Fibroblast of lung (primary cell): ENCODE measurements around the gene CABCOCO1. TPM values are rescaled to one million over a fixed set of nuclear protein-coding genes. Genes with fewer than 3 reads are reported as not detected.

Experiments used
- DNase-seq, 2 donors: peaks; one replicate each; pipeline versions ENCODE4 v3.0.0 to v3.0.0-alpha.2; 2010; ENCODE audit warnings: low read depth in 2 of 2
- H2AFZ ChIP-seq: 2 replicates; pipeline ENCODE4 v1.5.1; 2012; ENCODE audit warnings: low read length, control low read depth, inconsistent platforms
- H3K27ac ChIP-seq: 2 replicates; pipeline ENCODE4 v1.5.1; 2011; ENCODE audit warnings: low read length, control low read depth; ENCODE audit not compliant: insufficient read depth
- H3K27me3 ChIP-seq: 2 replicates; pipeline ENCODE4 v1.5.1; 2011; ENCODE audit warnings: mild to moderate bottlenecking, low read length; ENCODE audit not compliant: control insufficient read depth, insufficient read depth
- H3K36me3 ChIP-seq: 2 replicates; pipeline ENCODE4 v1.5.1; 2011; ENCODE audit warnings: low read length; ENCODE audit not compliant: control insufficient read depth, insufficient read depth
- H3K4me1 ChIP-seq: 2 replicates; pipeline ENCODE4 v1.5.1; 2011; ENCODE audit warnings: low read length; ENCODE audit not compliant: control insufficient read depth, insufficient read depth; ENCODE audit errors: extremely low read depth
- H3K4me2 ChIP-seq: 2 replicates; pipeline ENCODE4 v1.5.1; 2011; ENCODE audit warnings: low read length, control low read depth; ENCODE audit not compliant: insufficient read depth; ENCODE audit errors: extremely low read depth
- H3K4me3 ChIP-seq, 4 experiments: fragments of 200-600 bp in 1 of 4; sonication (generic) in 1 of 4; replicated peaks in 1 of 4; 2 replicates each; pipeline ENCODE4 v1.5.1; 2011 to 2016; ENCODE audit warnings: low read length in 4 of 4, low read depth in 3 of 4, mild to moderate bottlenecking in 3 of 4, control low read depth in 2 of 4, inconsistent platforms in 1 of 4, mixed read lengths in 1 of 4; ENCODE audit not compliant: insufficient read depth in 1 of 4; ENCODE audit errors: control extremely low read depth in 1 of 4
- H3K79me2 ChIP-seq: 2 replicates; pipeline ENCODE4 v1.5.1; 2012; ENCODE audit warnings: mild to moderate bottlenecking, low read length, inconsistent platforms; ENCODE audit not compliant: control insufficient read depth, insufficient read depth
- H3K9ac ChIP-seq: 2 replicates; pipeline ENCODE4 v1.5.1; 2011; ENCODE audit warnings: mild to moderate bottlenecking, low read length, control low read depth; ENCODE audit not compliant: insufficient read depth
- H3K9me3 ChIP-seq: 2 replicates; pipeline ENCODE4 v1.5.1; 2012; ENCODE audit warnings: low read depth, low read length; ENCODE audit not compliant: control insufficient read depth, insufficient read depth
- H4K20me1 ChIP-seq: 2 replicates; pipeline ENCODE4 v1.5.1; 2011; ENCODE audit warnings: low read length; ENCODE audit not compliant: control insufficient read depth, insufficient read depth; ENCODE audit errors: extremely low read depth
- EZH2 ChIP-seq: IDR thresholded peaks from 2 replicates; pipeline ENCODE4 v1.5.1; 2012; ENCODE audit warnings: low read length, control low read depth, mild to moderate bottlenecking; ENCODE audit errors: missing control alignments
- polyA plus RNA-seq, 2 donors: library from polyadenylated mRNA; depleted of rRNA in 1 of 2; stranded (reverse) in 1 of 2; unstranded in 1 of 2; fragments of >200 nt; gene quantifications; 2 replicates each; pipeline ENCODE4 v1.2.1, GENCODE V29; 2011 to 2012; ENCODE audit warnings: missing spikeins in 1 of 2
- total RNA-seq: library from RNA; depleted of rRNA; stranded (reverse); fragments of >200 nt; gene quantifications from 2 replicates; pipeline ENCODE4 v1.2.1, GENCODE V29; 2014
- TF ChIP-seq, protein P1 (sequence below), 2 donors: IDR thresholded peaks in 1 of 2; conservative IDR thresholded peaks in 1 of 2; 1 replicate in 1 of 2; 2 replicates in 1 of 2; pipeline ENCODE4 v1.5.1; 2011 to 2012; ENCODE audit warnings: low read length in 2 of 2, control low read depth in 1 of 2, inconsistent platforms in 1 of 2, low read depth in 1 of 2, mild to moderate bottlenecking in 1 of 2

Gene CABCOCO1
- total and polyA plus RNA-seq, 2 donors (not counting 1 experiment from before 2014, with no cell fraction given): 0.83 to 1.6 TPM

GRCh38 chr10:61761825-61762217 lies 99.1 kb downstream of the CABCOCO1 start:
- Histone ChIP-seq H3K27me3 (no peaks in the 10 kb centered on the region), H3K4me1 (peaks cover 22% of the 10 kb centered on the region), H2AFZ (peak overlapping the region; percentile 11), H3K9me3 (no peaks in the 10 kb centered on the region), H4K20me1 (no peaks in the 10 kb centered on the region), H3K36me3 (no peaks in the 10 kb centered on the region), H3K4me3 (no peak overlapping the region), H3K27ac (peak overlapping the region; percentile 75), H3K9ac (no peak overlapping the region), H3K79me2 (no peaks in the 10 kb centered on the region), H3K4me2 (no peak overlapping the region)
- no peak for DNase-seq
- TF ChIP-seq, protein P1, sequence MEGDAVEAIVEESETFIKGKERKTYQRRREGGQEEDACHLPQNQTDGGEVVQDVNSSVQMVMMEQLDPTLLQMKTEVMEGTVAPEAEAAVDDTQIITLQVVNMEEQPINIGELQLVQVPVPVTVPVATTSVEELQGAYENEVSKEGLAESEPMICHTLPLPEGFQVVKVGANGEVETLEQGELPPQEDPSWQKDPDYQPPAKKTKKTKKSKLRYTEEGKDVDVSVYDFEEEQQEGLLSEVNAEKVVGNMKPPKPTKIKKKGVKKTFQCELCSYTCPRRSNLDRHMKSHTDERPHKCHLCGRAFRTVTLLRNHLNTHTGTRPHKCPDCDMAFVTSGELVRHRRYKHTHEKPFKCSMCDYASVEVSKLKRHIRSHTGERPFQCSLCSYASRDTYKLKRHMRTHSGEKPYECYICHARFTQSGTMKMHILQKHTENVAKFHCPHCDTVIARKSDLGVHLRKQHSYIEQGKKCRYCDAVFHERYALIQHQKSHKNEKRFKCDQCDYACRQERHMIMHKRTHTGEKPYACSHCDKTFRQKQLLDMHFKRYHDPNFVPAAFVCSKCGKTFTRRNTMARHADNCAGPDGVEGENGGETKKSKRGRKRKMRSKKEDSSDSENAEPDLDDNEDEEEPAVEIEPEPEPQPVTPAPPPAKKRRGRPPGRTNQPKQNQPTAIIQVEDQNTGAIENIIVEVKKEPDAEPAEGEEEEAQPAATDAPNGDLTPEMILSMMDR (conservative IDR thresholded peaks at IDR 0.05 in 1 of 2, IDR thresholded peaks at IDR 0.05 in 1 of 2; ENCODE audit: low read depth in 1 of 2, low read length in 2 of 2): no peak
- TF ChIP-seq EZH2: no peak

- no peak overlapping the region for H3K4me3 ChIP-seq
- H4K20me1 ChIP-seq: no peaks in the 10 kb centered on the region
- TF ChIP-seq EZH2: no peak
- TF ChIP-seq, protein P1 (conservative IDR thresholded peaks at IDR 0.05 in 1 of 2, IDR thresholded peaks at IDR 0.05 in 1 of 2; ENCODE audit: low read depth in 1 of 2, low read length in 2 of 2): no peak
- H2AFZ ChIP-seq: no peak overlapping the region
- peaks cover 15% of the 10 kb centered on the region for H3K4me1 ChIP-seq
- DNase-seq: no peak
- no peak overlapping the region for H3K9ac ChIP-seq
- no peaks in the 10 kb centered on the region for H3K9me3 ChIP-seq
- no peaks in the 10 kb centered on the region for H3K79me2 ChIP-seq
- no peaks in the 10 kb centered on the region for H3K36me3 ChIP-seq
- no peak overlapping the region for H3K4me2 ChIP-seq
- H3K27ac ChIP-seq: no peak overlapping the region
- H3K27me3 ChIP-seq: no peaks in the 10 kb centered on the region
These were observed 101.0 kb downstream of the CABCOCO1 start for GRCh38 chr10:61763778-61764177.

GRCh38 chr10:61764486-61764885 lies 101.8 kb downstream of the CABCOCO1 start:
- Histone ChIP-seq H3K27ac (no peak overlapping the region), H3K9me3 (no peaks in the 10 kb centered on the region), H3K79me2 (no peaks in the 10 kb centered on the region), H2AFZ (no peak overlapping the region), H3K36me3 (no peaks in the 10 kb centered on the region), H4K20me1 (no peaks in the 10 kb centered on the region), H3K27me3 (no peaks in the 10 kb centered on the region), H3K4me2 (no peak overlapping the region), H3K9ac (no peak overlapping the region), H3K4me3 (no peak overlapping the region), H3K4me1 (peaks cover 15% of the 10 kb centered on the region)
- TF ChIP-seq EZH2: no peak
- TF ChIP-seq, protein P1 (conservative IDR thresholded peaks at IDR 0.05 in 1 of 2, IDR thresholded peaks at IDR 0.05 in 1 of 2; ENCODE audit: low read depth in 1 of 2, low read length in 2 of 2): no peak
- DNase-seq: no peak
